PC-9 (cell line): ENCODE measurements around the gene SLC25A30. TPM values are rescaled to one million over a fixed set of nuclear protein-coding genes. Genes with fewer than 3 reads are reported as not detected.
"Not testable (repeated sequence)": the region's sequence is repeated elsewhere in the genome, so short reads cannot be mapped to it uniquely, and the experiment has no call there.

ENCODE experiments used
- BruUV-seq: library from RNA; stranded (reverse); fragments of 400-500 nt; replicated peaks from 2 replicates; lab custom pipeline; 2021; lab: Mats Ljungman, UMichigan
- CTCF ChIA-PET: fragments of 300-600 bp; sonication (Branson Sonifier 250); formaldehyde crosslinking; loops from one replicate; lab custom pipeline; 2022; ENCODE audit warnings: antibody characterized with exemption; lab: Charles Lee
- POLR2A ChIA-PET: fragments of 300-600 bp; sonication (Branson Sonifier 250); formaldehyde crosslinking; loops from one replicate; lab custom pipeline; 2022; ENCODE audit warnings: antibody characterized with exemption; ENCODE audit not compliant: unreplicated experiment; lab: Charles Lee
- DNase-seq, 2 experiments: peaks; one replicate each; pipeline versions ENCODE4 v3.0.0 to v3.0.0-alpha.2; 2015 to 2022; ENCODE audit warnings: mixed read lengths in 1 of 2
- H2AFZ ChIP-seq: fragments of 200-600 bp; sonication (generic); 2 replicates; pipeline ENCODE4 v1.8.1; 2017; ENCODE audit warnings: antibody characterized with exemption
- H3F3A ChIP-seq: fragments of 200-600 bp; sonication (generic); 2 replicates; pipeline ENCODE4 v1.8.1; 2017; ENCODE audit warnings: antibody characterized with exemption, mild to moderate bottlenecking, low read depth; ENCODE audit not compliant: insufficient read depth
- H3K27ac ChIP-seq: fragments of 200-600 bp; sonication (generic); 2 replicates; pipeline ENCODE4 v1.6.1; 2016; ENCODE audit warnings: mixed run types
- H3K27me3 ChIP-seq: fragments of 200-600 bp; sonication (generic); 2 replicates; pipeline ENCODE4 v1.6.1; 2016; ENCODE audit warnings: low read depth, mixed run types; ENCODE audit not compliant: insufficient read depth
- H3K36me3 ChIP-seq: fragments of 200-600 bp; sonication (generic); 2 replicates; pipeline ENCODE4 v1.6.1; 2016; ENCODE audit warnings: low read depth, mixed run types
- H3K4me1 ChIP-seq: fragments of 200-600 bp; sonication (generic); replicated peaks from 2 replicates; pipeline ENCODE4 v1.6.1; 2016; ENCODE audit warnings: mixed run types; ENCODE audit not compliant: insufficient read depth
- H3K4me2 ChIP-seq: fragments of 200-600 bp; sonication (generic); 2 replicates; pipeline ENCODE4 v1.6.1; 2017; ENCODE audit warnings: mixed run types
- H3K4me3 ChIP-seq: fragments of 200-600 bp; sonication (generic); 2 replicates; pipeline ENCODE4 v1.6.1; 2016; ENCODE audit warnings: mixed run types
- H3K79me2 ChIP-seq: fragments of 200-600 bp; sonication (generic); 2 replicates; pipeline ENCODE4 v1.6.1; 2017; ENCODE audit warnings: low read depth, mixed run types
- H3K9me2 ChIP-seq: fragments of 200-600 bp; sonication (generic); 2 replicates; pipeline ENCODE4 v1.8.1; 2017; ENCODE audit warnings: mild to moderate bottlenecking; ENCODE audit not compliant: insufficient read depth
- H3K9me3 ChIP-seq: fragments of 200-600 bp; sonication (generic); 2 replicates; pipeline ENCODE4 v1.8.1; 2016; ENCODE audit warnings: low read depth; ENCODE audit not compliant: insufficient read depth
- H4K20me1 ChIP-seq: fragments of 200-600 bp; sonication (generic); 2 replicates; pipeline ENCODE4 v1.8.1; 2017; ENCODE audit not compliant: insufficient read depth
- EZH2 ChIP-seq: fragments of 200-600 bp; sonication (generic); IDR thresholded peaks from 2 replicates; pipeline ENCODE4 v1.8.0; 2017; ENCODE audit warnings: antibody characterized with exemption, low read depth
- intact Hi-C: fragments of 100-400 bp; cut with micrococcal nuclease; formaldehyde crosslinking; loops from one replicate; pipeline ENCODE4 v1.10.0; 2022; ENCODE audit not compliant: unreplicated experiment
- total RNA-seq: library from RNA; stranded (reverse); gene quantifications from 2 replicates; pipeline ENCODE4 v1.2.3, GENCODE V29; 2021
- TF ChIP-seq, protein P1 (sequence below): fragments of 200-600 bp; sonication (generic); conservative IDR thresholded peaks from 2 replicates; pipeline ENCODE4 v1.6.1; 2017; ENCODE audit warnings: mixed run types, antibody characterized with exemption, mild to moderate bottlenecking, moderate library complexity

SLC25A30 gene
- total RNA-seq, 1 experiment from 2014 or later = 11.2 TPM

DNA sequence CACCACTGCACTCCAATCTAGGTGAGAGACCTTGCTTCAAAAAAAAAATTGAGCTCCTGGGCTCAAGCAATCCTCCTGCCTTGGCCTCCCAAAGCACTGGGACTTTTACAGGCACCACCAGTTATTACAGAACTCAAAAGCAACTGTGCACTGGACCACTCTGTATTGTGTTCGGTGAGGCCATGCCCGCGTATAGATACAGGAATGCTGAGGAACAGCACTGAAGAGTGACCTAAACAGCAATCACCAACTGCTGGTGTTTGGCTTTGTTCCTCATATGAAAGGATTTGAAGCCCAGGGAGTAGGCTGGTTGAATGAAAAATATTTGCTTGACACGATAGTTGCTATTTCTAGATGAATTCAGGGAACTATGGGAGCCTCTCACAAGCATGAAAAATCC, 29.5 kb downstream of the SLC25A30 start:
- ChIA-PET CTCF (no interaction called here), POLR2A (interaction anchor here (0.6 kb wide), 1 partner anchor 831 kb away, joined by 4 read pairs; no protein-coding TSS in a partner anchor)

DNA sequence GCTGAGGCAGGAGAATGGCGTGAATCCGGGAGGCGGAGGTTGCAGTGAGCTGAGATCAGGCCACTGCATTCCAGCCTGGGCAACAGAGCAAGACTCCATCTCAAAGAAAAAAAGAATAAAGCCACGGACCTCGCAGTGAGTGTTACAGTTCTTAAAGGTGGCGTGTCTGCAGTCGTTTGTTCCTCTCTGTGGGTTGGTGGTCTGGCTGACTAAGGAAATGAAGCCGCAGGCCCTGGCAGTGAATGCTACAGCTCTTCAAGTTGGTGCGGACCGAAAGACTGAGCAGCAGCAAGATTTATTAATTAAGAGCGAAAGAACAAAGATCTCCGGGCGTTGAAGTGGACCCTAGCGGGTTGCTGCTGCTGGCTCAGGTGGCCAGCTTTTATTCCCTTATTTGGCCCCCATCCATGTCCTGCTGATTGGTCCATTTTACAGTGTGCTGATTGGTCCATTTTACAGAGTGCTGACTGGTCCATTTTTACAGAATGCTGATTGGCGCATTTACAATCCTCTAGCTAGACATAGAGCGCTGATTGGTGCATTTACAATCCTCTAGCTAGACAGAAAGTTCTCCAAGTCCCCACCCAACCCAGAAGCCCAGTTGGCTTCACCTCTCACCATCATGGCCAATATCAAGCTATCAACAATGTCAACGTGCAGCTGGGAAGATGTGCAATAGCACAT, 31.1 kb downstream of the SLC25A30 start:
- H3K9me3 ChIP-seq, H3K9me2 ChIP-seq, H3K27ac ChIP-seq, intact Hi-C loops, BruUV-seq, H3K36me3 ChIP-seq, H3K4me2 ChIP-seq, DNase-seq, H3K4me1 ChIP-seq, H4K20me1 ChIP-seq, H3K27me3 ChIP-seq, H2AFZ ChIP-seq, H3F3A ChIP-seq, CTCF ChIA-PET, H3K4me3 ChIP-seq, POLR2A ChIA-PET, H3K79me2 ChIP-seq: not testable (repeated sequence)

More for the DNA sequence above, 29.5 kb downstream of the SLC25A30 start:
- no peaks in the 10 kb centered on the region for H3K9me2 ChIP-seq
- H2AFZ ChIP-seq = no peak overlapping the region
- no peaks in the 10 kb centered on the region for H3K9me3 ChIP-seq
- no TSS peak for BruUV-seq
- no peak for DNase-seq
- no peaks in the 10 kb centered on the region for H3F3A ChIP-seq
- H3K79me2 ChIP-seq = no peaks in the 10 kb centered on the region
- no peak overlapping the region for H3K27ac ChIP-seq
- H3K4me3 ChIP-seq = no peak overlapping the region
- no peaks in the 10 kb centered on the region for H3K27me3 ChIP-seq
- TF ChIP-seq, protein P1, sequence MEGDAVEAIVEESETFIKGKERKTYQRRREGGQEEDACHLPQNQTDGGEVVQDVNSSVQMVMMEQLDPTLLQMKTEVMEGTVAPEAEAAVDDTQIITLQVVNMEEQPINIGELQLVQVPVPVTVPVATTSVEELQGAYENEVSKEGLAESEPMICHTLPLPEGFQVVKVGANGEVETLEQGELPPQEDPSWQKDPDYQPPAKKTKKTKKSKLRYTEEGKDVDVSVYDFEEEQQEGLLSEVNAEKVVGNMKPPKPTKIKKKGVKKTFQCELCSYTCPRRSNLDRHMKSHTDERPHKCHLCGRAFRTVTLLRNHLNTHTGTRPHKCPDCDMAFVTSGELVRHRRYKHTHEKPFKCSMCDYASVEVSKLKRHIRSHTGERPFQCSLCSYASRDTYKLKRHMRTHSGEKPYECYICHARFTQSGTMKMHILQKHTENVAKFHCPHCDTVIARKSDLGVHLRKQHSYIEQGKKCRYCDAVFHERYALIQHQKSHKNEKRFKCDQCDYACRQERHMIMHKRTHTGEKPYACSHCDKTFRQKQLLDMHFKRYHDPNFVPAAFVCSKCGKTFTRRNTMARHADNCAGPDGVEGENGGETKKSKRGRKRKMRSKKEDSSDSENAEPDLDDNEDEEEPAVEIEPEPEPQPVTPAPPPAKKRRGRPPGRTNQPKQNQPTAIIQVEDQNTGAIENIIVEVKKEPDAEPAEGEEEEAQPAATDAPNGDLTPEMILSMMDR = no peak
- TF ChIP-seq EZH2 = no peak
- intact Hi-C loops = no loop called here
- no peaks in the 10 kb centered on the region for H3K4me1 ChIP-seq
- H3K4me2 ChIP-seq = no peak overlapping the region
- no peaks in the 10 kb centered on the region for H3K36me3 ChIP-seq
- H4K20me1 ChIP-seq = no peaks in the 10 kb centered on the region

DNA sequence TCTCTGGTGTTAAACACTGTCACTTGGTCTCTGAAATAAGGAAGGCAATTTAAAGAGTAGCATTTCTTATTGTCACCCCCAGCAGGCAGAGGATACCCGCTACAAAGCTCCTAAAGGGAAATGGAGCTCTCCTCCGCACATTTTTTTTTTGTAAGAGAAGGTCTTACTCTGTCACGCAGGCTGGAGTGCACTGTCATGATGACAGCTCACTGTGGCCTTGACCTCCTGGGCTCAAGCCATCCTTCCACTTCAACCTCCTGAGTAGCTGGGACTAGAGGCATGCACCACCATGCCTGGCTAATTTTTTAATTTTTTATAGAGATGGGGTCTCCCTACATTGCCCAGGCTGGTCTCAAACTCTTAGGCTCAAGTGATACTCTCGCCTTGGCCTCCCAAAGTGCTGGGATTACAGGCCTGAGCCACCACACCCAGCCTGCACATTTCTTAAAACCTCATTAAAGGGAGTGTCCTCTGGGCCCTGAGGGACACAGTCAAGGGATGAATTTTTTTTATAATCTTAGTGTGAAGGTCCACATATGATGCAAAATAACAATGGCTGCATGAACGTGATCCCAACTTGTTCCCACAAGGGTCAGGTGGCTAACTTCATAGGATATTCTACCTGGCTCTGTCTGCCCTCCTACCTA, 32.1 kb downstream of the SLC25A30 start:
- H3K4me3 ChIP-seq = no peak overlapping the region
- intact Hi-C loops = no loop called here
- no peak for DNase-seq
- H3K79me2 ChIP-seq = no peaks in the 10 kb centered on the region
- H2AFZ ChIP-seq = no peak overlapping the region
- no peaks in the 10 kb centered on the region for H3K27me3 ChIP-seq
- H3K9me2 ChIP-seq = no peaks in the 10 kb centered on the region
- H3K9me3 ChIP-seq = no peaks in the 10 kb centered on the region
- TF ChIP-seq EZH2 = no peak
- TF ChIP-seq, protein P1 = no peak
- no TSS peak for BruUV-seq
- no peaks in the 10 kb centered on the region for H3F3A ChIP-seq
- ChIA-PET CTCF (interaction anchor here (0.6 kb wide), 1 partner anchor 13 kb away, joined by 3 read pairs; no protein-coding TSS in a partner anchor), POLR2A (no interaction called here)
- H4K20me1 ChIP-seq = no peaks in the 10 kb centered on the region
- no peaks in the 10 kb centered on the region for H3K36me3 ChIP-seq
- no peak overlapping the region for H3K4me2 ChIP-seq
- H3K27ac ChIP-seq = no peak overlapping the region
- H3K4me1 ChIP-seq = no peaks in the 10 kb centered on the region
